Measurements from ENCODE around the gene PIM1. TPM values are rescaled to one million over a fixed set of nuclear protein-coding genes. Genes with fewer than 3 reads are reported as not detected.

PIM1 gene
- polyA plus RNA-seq, 1 donor from 2014 or later: 4.1 TPM

GRCh38 chr6:37141281-37142049, 28.5 kb upstream of the PIM1 start:
- Histone ChIP-seq H3K27ac (ENCODE audit: low read length) (no peak overlapping the region), H3K9ac (ENCODE audit: low read length) (no peak overlapping the region), H2AFZ (ENCODE audit: low read depth, low read length) (no peak overlapping the region)

More at GRCh38 chr6:37141281-37142049, 28.5 kb upstream of the PIM1 start:
- no peaks in the 10 kb centered on the region for H4K20me1 ChIP-seq (ENCODE audit: insufficient read depth)
- H3K36me3 ChIP-seq (ENCODE audit: insufficient read depth, low read length): no peaks in the 10 kb centered on the region
- TF ChIP-seq TAF1 (IDR thresholded peaks at IDR 0.05; ENCODE audit: low read depth) (no peak), REST (IDR thresholded peaks at IDR 0.05; ENCODE audit: borderline replicate concordance) (no peak), MXI1 (conservative IDR thresholded peaks at IDR 0.05; ENCODE audit: poor library complexity, severe bottlenecking) (no peak), CTCF (IDR thresholded peaks at IDR 0.05; ENCODE audit: poor library complexity, severe bottlenecking) (no peak), POLR2AphosphoS5 (IDR thresholded peaks at IDR 0.05) (no peak), SMC3 (conservative IDR thresholded peaks at IDR 0.05; ENCODE audit: poor library complexity) (no peak), EZH2 (IDR thresholded peaks at IDR 0.05; ENCODE audit: borderline replicate concordance, insufficient read depth, low read length, poor library complexity, severe bottlenecking) (no peak), EP300 (conservative IDR thresholded peaks at IDR 0.05; ENCODE audit: poor library complexity, severe bottlenecking) (no peak), RAD21 (conservative IDR thresholded peaks at IDR 0.05) (no peak)
- H3K9me2 ChIP-seq (ENCODE audit: insufficient read depth, low read length): no peaks in the 10 kb centered on the region
- H3K9me3 ChIP-seq (ENCODE audit: low read length): no peaks in the 10 kb centered on the region
- H3K27me3 ChIP-seq (ENCODE audit: insufficient read depth, low read depth, low read length): peaks cover 4% of the 10 kb centered on the region
- H3K4me3 ChIP-seq (ENCODE audit: low read length): no peak overlapping the region
- H3K4me2 ChIP-seq (ENCODE audit: low read length): no peak overlapping the region
- H3F3A ChIP-seq (ENCODE audit: insufficient read depth, low read length, poor library complexity, severe bottlenecking): no peaks in the 10 kb centered on the region
- no peaks in the 10 kb centered on the region for H3K79me2 ChIP-seq (replicated peaks; ENCODE audit: insufficient read depth, low read length)
